ENCODE measurements around the gene KLF13.

KLF13 gene

GRCh38 chr15:31305375-31305774 is 21.3 kb upstream of the KLF13 start:
- no peak overlapping the region for H3K4me3 ChIP-seq (replicated peaks; ENCODE audit: low read depth, low read length)
- DNase-seq (ENCODE audit: low read depth) = no peak
- TF ChIP-seq CTCF (IDR thresholded peaks at IDR 0.05; ENCODE audit: low read length, missing control alignments) = no peak

- no peak for DNase-seq (ENCODE audit: low read depth)
- H3K4me3 ChIP-seq (replicated peaks; ENCODE audit: low read depth, low read length) = no peak overlapping the region
- no peak for TF ChIP-seq CTCF (IDR thresholded peaks at IDR 0.05; ENCODE audit: low read length, missing control alignments)
These were observed 20.7 kb upstream of the KLF13 start for GRCh38 chr15:31305796-31306425.

- no peak for DNase-seq (ENCODE audit: low read depth)
- H3K4me3 ChIP-seq (replicated peaks; ENCODE audit: low read depth, low read length) = no peak overlapping the region
- no peak for TF ChIP-seq CTCF (IDR thresholded peaks at IDR 0.05; ENCODE audit: low read length, missing control alignments)
These were observed 20.0 kb upstream of the KLF13 start for GRCh38 chr15:31306426-31307269.

GRCh38 chr15:31307270-31308184 is 19.1 kb upstream of the KLF13 start:
- DNase-seq (ENCODE audit: low read depth) = no peak
- TF ChIP-seq CTCF (IDR thresholded peaks at IDR 0.05; ENCODE audit: low read length, missing control alignments) = no peak

GRCh38 chr15:31308185-31308639 is 18.4 kb upstream of the KLF13 start:
- no peak for TF ChIP-seq CTCF (IDR thresholded peaks at IDR 0.05; ENCODE audit: low read length, missing control alignments)
- no peak for DNase-seq (ENCODE audit: low read depth)
- H3K4me3 ChIP-seq (replicated peaks; ENCODE audit: low read depth, low read length) = no peak overlapping the region

More at GRCh38 chr15:31307270-31308184, 19.1 kb upstream of the KLF13 start:
- H3K4me3 ChIP-seq (replicated peaks; ENCODE audit: low read depth, low read length) = no peak overlapping the region

GRCh38 chr15:31309893-31310606 is 16.6 kb upstream of the KLF13 start:
- TF ChIP-seq CTCF (IDR thresholded peaks at IDR 0.05; ENCODE audit: low read length, missing control alignments) = no peak
- no peak for DNase-seq (ENCODE audit: low read depth)
- H3K4me3 ChIP-seq (replicated peaks; ENCODE audit: low read depth, low read length) = no peak overlapping the region

Measured in fibroblast of pulmonary artery (primary cell).